Mammary epithelial cell (primary cell): Measurements from ENCODE around the gene IL11RA.

Experiments
- EZH2 ChIP-seq: IDR thresholded peaks from 2 replicates; pipeline ENCODE4 v1.6.1; 2012; ENCODE audit warnings: low read length, inconsistent platforms, borderline replicate concordance
- TF ChIP-seq, protein P1 (sequence below), 2 donors: IDR thresholded peaks in 1 of 2; conservative IDR thresholded peaks in 1 of 2; 2 replicates each; pipeline ENCODE4 v1.5.1; 2011 to 2012; ENCODE audit warnings: inconsistent platforms in 2 of 2, low read length in 2 of 2, mild to moderate bottlenecking in 2 of 2, control low read depth in 1 of 2, low read depth in 1 of 2; ENCODE audit not compliant: insufficient read depth in 1 of 2; ENCODE audit errors: extremely low read depth in 1 of 2

DNA sequence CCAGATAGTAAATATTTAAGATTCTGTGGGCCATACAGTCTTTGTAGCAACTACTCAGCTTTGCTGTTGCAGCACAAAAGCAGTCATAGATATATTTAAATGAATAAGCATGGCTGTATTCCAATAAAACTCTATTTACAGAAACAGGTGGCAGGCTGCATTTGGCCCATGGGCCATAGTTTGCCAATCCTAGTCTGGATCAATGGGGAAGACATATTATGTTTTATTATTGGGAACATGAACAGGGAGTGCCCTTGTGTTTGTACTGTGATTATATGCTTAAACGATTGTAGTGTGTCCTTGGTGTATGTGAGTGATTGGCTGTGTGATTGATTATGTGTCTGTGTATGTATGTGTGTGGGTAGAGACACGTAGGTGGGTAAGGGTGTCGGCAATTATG, 22.5 kb downstream of the IL11RA start:
- TF ChIP-seq, protein P1, sequence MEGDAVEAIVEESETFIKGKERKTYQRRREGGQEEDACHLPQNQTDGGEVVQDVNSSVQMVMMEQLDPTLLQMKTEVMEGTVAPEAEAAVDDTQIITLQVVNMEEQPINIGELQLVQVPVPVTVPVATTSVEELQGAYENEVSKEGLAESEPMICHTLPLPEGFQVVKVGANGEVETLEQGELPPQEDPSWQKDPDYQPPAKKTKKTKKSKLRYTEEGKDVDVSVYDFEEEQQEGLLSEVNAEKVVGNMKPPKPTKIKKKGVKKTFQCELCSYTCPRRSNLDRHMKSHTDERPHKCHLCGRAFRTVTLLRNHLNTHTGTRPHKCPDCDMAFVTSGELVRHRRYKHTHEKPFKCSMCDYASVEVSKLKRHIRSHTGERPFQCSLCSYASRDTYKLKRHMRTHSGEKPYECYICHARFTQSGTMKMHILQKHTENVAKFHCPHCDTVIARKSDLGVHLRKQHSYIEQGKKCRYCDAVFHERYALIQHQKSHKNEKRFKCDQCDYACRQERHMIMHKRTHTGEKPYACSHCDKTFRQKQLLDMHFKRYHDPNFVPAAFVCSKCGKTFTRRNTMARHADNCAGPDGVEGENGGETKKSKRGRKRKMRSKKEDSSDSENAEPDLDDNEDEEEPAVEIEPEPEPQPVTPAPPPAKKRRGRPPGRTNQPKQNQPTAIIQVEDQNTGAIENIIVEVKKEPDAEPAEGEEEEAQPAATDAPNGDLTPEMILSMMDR (conservative IDR thresholded peaks at IDR 0.05 in 1 of 2, IDR thresholded peaks at IDR 0.05 in 1 of 2; ENCODE audit: extremely low read depth in 1 of 2, insufficient read depth in 1 of 2, low read depth in 1 of 2, low read length in 2 of 2): no peak
- TF ChIP-seq EZH2: no peak
